Left lung (tissue), 10 donors: ENCODE measurements around the gene CD7. TPM values are rescaled to one million over a fixed set of nuclear protein-coding genes. Genes with fewer than 3 reads are reported as not detected.

Experiments
- ATAC-seq: fragments of 200-7000 bp; cut with Tn5 transposase; one replicate; pipeline ENCODE4 v1.9.1; 2020; ENCODE audit warnings: moderate library complexity
- DNase-seq, 4 donors: peaks; one replicate each; pipeline ENCODE4 v3.0.0-alpha.2; 2013 to 2020
- H3K27ac ChIP-seq, 2 donors: fragments of 200-600 bp; sonication (generic) in 1 of 2; one replicate each; pipeline versions ENCODE4 v1.5.0 to v1.8.0; 2020 to 2021
- H3K27me3 ChIP-seq, 2 donors: fragments of 200-600 bp; sonication (generic) in 1 of 2; one replicate each; pipeline versions ENCODE4 v1.5.0 to v1.8.0; 2020 to 2021
- H3K36me3 ChIP-seq, 2 donors: fragments of 200-600 bp; sonication (generic) in 1 of 2; one replicate each; pipeline versions ENCODE4 v1.5.0 to v1.8.0; 2020 to 2021
- H3K4me1 ChIP-seq, 2 donors: fragments of 200-600 bp; one replicate each; pipeline ENCODE4 v1.8.0; 2021
- H3K4me3 ChIP-seq, 2 donors: fragments of 200-600 bp; sonication (generic) in 1 of 2; one replicate each; pipeline versions ENCODE4 v1.5.0 to v1.8.0; 2020 to 2021; ENCODE audit warnings: mild to moderate bottlenecking in 1 of 2
- H3K9me3 ChIP-seq, 2 donors: fragments of 200-600 bp; sonication (generic) in 1 of 2; one replicate each; pipeline versions ENCODE4 v1.5.0 to v1.8.0; 2020 to 2021
- intact Hi-C, 2 donors: fragments of 100-400 bp; cut with DNase I; formaldehyde crosslinking; loops; one replicate each; pipeline versions ENCODE4 v1.11.2 to v1.14.2; 2022
- polyA plus RNA-seq, 6 donors: library from polyadenylated mRNA; unstranded; fragments of 120-200 nt; gene quantifications; one replicate each; pipeline ENCODE4 v1.2.1, GENCODE V29; 2013; ENCODE audit not compliant: insufficient read length in 6 of 6
- total RNA-seq, 2 donors: library from RNA; stranded (reverse); fragmentation: NEBNext Ultra II Directional; extraction: Animal tissue kit (Norgen Biotek cat#: 25700); gene quantifications; one replicate each; pipeline ENCODE4 v1.2.1, GENCODE V29; 2021
- TF ChIP-seq, protein P1 (sequence below), 2 donors: fragments of 200-600 bp; sonication (generic) in 1 of 2; IDR thresholded peaks; one replicate each; pipeline versions ENCODE4 v1.5.0 to v1.8.0; 2021; ENCODE audit warnings: antibody characterized with exemption in 2 of 2
- donor health status: DM: no; HTN: yes; CAD: no.
- donor health status: DM: no; HTN: no; CAD: no.

Gene CD7
- total and polyA plus RNA-seq, 8 donors: 1.1 to 6.6 (median 1.7) TPM

DNA sequence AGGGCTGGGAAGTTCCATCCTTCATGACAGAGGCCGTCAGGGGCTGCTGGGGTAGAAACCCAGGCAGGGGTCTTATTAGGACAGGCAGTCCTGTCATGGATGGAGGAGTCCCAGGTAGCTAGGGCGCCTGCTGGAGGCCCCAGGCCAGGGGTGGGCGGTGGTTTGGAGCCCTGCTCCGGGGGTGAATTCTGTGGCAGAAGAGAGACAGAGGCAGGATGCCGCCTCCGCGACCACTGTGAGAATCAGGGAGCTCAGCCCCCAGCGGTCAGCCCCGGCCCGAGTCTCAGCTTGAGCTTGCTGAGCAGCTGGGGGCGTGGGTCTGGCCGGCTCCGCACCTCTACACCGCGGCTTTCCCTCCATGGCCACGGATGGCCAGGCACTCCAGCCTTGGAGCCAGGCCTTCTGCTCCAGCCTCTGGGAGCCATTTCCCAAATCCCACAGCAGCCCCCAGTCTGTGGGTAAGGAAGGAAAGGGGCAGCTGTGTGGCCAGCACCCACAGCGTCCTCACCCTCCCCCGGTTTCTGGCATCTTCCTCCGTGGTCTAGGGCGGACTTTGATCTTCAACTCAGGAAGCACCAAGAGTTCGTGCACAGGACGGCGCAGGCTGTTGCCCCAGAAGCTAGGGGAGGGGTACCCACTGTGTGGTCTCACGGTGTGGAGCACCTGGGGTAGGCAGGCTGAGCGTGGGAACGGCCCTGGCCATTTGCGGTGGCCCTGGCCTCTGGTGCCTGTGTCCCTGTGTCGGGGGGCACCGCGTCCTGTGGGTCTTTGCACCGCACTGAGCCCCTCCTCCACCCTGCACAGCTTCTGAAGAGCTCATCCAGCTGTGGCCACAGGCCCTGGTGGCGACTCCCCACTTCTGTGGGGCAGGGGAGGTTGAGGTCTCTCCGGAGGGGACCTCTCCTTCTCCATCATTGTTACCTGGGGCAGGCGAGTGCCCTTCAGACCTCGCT, 14.1 kb downstream of the CD7 start:
- no peak overlapping the region for H3K27ac ChIP-seq
- no peak overlapping the region for H3K4me3 ChIP-seq
- ATAC-seq: no peak
- H3K9me3 ChIP-seq: no peaks in the 10 kb centered on the region
- peaks cover 0 to 26% of the 10 kb centered on the region in 2 donors for H3K27me3 ChIP-seq
- peak in 1 of 4 donors; percentile 75 for DNase-seq
- H3K4me1 ChIP-seq: peaks cover 5 to 40% of the 10 kb centered on the region in 2 donors
- no peaks in the 10 kb centered on the region for H3K36me3 ChIP-seq
- TF ChIP-seq, protein P1, sequence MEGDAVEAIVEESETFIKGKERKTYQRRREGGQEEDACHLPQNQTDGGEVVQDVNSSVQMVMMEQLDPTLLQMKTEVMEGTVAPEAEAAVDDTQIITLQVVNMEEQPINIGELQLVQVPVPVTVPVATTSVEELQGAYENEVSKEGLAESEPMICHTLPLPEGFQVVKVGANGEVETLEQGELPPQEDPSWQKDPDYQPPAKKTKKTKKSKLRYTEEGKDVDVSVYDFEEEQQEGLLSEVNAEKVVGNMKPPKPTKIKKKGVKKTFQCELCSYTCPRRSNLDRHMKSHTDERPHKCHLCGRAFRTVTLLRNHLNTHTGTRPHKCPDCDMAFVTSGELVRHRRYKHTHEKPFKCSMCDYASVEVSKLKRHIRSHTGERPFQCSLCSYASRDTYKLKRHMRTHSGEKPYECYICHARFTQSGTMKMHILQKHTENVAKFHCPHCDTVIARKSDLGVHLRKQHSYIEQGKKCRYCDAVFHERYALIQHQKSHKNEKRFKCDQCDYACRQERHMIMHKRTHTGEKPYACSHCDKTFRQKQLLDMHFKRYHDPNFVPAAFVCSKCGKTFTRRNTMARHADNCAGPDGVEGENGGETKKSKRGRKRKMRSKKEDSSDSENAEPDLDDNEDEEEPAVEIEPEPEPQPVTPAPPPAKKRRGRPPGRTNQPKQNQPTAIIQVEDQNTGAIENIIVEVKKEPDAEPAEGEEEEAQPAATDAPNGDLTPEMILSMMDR (IDR thresholded peaks at IDR 0.05): no peak
- intact Hi-C loops: no loop called here

DNA sequence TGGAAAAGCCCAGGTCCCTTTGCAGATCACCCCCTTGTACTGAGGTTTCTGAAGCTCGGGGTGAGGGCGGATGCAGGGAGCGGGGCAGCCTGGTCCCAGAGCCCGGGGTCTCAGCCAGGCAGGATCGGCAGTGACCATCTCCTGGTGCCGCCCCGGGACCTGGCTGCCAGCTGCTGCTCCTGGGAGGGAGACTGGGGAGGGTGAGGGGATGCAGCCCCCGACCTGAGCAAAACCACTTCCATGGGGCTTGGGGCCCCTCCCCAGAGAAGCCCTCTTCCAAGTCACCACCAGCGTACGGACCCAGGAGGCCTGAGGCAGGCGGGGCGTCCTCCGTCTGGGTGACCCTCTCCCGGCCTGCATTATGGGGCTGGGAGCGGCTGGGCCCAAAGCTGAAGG, 14.8 kb downstream of the CD7 start:
- no peak overlapping the region for H3K27ac ChIP-seq
- no peaks in the 10 kb centered on the region for H3K36me3 ChIP-seq
- H3K9me3 ChIP-seq: no peaks in the 10 kb centered on the region
- TF ChIP-seq, protein P1 (IDR thresholded peaks at IDR 0.05): no peak
- H3K4me3 ChIP-seq: no peak overlapping the region
- peak in 1 of 4 donors; percentile 57 for DNase-seq
- H3K4me1 ChIP-seq: peaks cover 12 to 46% of the 10 kb centered on the region in 2 donors
- intact Hi-C loops: no loop called here
- H3K27me3 ChIP-seq: peaks cover 0 to 26% of the 10 kb centered on the region in 2 donors
- no peak for ATAC-seq

DNA sequence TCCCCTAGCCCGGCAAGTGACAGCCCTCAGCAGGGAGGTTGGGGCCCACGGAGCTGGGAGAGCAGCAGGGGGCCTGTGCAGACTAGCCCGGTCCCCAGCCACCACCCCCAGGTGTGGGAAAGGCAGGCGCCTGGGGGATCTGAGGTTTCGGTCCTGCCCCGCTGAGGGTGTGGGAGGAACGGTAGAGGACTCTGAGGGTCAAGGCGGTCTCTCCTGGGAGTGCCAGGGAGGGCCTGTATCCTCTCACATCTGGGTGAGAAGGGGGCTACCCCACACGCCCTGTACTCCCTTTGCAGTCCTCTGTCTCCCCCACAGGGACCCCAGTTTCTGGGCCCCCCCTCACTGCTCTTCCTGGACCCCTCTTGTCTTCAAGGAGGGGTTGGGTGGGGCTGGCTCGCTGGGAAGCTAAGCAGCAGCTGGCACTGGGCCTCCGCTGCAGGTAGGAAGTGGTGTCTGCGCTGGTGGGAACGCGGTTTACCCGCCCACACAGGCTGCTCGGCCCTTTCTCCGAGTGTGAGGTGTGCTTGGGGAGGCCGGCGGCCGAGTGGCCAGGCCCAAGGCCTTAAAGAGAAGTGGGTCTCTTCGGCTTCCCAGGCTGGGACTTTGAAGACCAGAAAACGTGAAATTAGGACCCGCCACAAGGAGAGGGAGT, 15.4 kb downstream of the CD7 start:
- no peaks in the 10 kb centered on the region for H3K36me3 ChIP-seq
- peaks cover 0 to 26% of the 10 kb centered on the region in 2 donors for H3K27me3 ChIP-seq
- DNase-seq: peak in 1 of 4 donors; percentile 79
- intact Hi-C loops: no loop called here
- no peak overlapping the region for H3K4me3 ChIP-seq
- H3K4me1 ChIP-seq: peaks cover 17 to 51% of the 10 kb centered on the region in 2 donors
- TF ChIP-seq, protein P1 (IDR thresholded peaks at IDR 0.05): no peak
- no peak overlapping the region for H3K27ac ChIP-seq
- H3K9me3 ChIP-seq: no peaks in the 10 kb centered on the region
- ATAC-seq: no peak

DNA sequence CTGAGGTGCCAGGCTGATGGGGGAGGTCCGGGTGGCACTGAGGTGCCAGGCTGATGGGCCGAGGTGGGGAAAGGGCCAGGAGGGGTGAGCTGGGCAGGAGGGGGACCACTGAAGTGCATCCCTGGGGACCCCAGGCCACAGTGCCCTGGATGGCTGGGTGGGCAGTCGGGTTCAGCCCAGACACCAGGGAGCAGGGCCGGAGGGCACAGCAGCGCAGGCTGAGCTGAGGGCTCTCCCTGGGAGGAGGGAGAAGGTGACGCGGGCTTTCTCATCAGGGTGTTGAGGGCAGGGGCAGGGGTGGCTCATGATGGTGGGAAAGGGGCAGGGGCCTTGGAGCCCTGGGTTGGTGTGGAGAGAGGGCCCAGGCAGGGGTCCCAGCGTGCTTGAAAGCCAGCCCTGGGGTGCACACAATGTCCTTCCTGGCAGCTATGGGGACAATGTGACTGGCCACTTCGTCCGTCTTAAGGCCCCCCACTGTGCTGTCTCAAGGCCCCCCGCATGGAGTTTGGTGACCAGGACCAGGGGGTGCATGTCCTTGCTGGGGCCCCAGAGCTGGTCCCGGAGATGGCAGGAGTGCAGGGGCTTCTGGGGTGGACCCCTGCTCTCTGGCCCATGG, 16.0 kb downstream of the CD7 start:
- H3K9me3 ChIP-seq: no peaks in the 10 kb centered on the region
- peak in 1 of 4 donors; percentile 74 for DNase-seq
- intact Hi-C loops: no loop called here
- ATAC-seq: no peak
- peaks cover 0 to 26% of the 10 kb centered on the region in 2 donors for H3K27me3 ChIP-seq
- H3K27ac ChIP-seq: no peak overlapping the region
- H3K4me3 ChIP-seq: no peak overlapping the region
- TF ChIP-seq, protein P1 (IDR thresholded peaks at IDR 0.05): no peak
- no peaks in the 10 kb centered on the region for H3K36me3 ChIP-seq
- H3K4me1 ChIP-seq: peaks cover 17 to 57% of the 10 kb centered on the region in 2 donors
